ENCODE results near the gene HOXA2. TPM values are rescaled to one million over a fixed set of nuclear protein-coding genes. Genes with fewer than 3 reads are reported as not detected.

HOXA2 gene
- total RNA-seq, 4 donors from 2014 or later: 4.7 to 24.8 (median 8.9) TPM

- Histone ChIP-seq H3K9me3 (no peaks in the 10 kb centered on the region), H3K4me3 (peak overlapping the region; percentile 9 to 82 (median 46)), H3K27me3 (no peaks in the 10 kb centered on the region), H3K36me3 (no peaks in the 10 kb centered on the region), H3K27ac (peak overlapping the region; percentile 47 to 93 (median 78)), H3K4me1 (peaks cover 0 to 30% (median 5%) of the 10 kb centered on the region in 4 donors)
- TF ChIP-seq, protein P1, sequence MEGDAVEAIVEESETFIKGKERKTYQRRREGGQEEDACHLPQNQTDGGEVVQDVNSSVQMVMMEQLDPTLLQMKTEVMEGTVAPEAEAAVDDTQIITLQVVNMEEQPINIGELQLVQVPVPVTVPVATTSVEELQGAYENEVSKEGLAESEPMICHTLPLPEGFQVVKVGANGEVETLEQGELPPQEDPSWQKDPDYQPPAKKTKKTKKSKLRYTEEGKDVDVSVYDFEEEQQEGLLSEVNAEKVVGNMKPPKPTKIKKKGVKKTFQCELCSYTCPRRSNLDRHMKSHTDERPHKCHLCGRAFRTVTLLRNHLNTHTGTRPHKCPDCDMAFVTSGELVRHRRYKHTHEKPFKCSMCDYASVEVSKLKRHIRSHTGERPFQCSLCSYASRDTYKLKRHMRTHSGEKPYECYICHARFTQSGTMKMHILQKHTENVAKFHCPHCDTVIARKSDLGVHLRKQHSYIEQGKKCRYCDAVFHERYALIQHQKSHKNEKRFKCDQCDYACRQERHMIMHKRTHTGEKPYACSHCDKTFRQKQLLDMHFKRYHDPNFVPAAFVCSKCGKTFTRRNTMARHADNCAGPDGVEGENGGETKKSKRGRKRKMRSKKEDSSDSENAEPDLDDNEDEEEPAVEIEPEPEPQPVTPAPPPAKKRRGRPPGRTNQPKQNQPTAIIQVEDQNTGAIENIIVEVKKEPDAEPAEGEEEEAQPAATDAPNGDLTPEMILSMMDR (IDR thresholded peaks at IDR 0.05): no peak
- TF ChIP-seq POLR2A (IDR thresholded peaks at IDR 0.05): peak in 1 of 2 donors; percentile 48
- peak in 2 of 3 donors; percentile 73 to 74 for DNase-seq
Observed at GRCh38 chr7:27098578-27099451, 3.7 kb downstream of the HOXA2 start.

DNA sequence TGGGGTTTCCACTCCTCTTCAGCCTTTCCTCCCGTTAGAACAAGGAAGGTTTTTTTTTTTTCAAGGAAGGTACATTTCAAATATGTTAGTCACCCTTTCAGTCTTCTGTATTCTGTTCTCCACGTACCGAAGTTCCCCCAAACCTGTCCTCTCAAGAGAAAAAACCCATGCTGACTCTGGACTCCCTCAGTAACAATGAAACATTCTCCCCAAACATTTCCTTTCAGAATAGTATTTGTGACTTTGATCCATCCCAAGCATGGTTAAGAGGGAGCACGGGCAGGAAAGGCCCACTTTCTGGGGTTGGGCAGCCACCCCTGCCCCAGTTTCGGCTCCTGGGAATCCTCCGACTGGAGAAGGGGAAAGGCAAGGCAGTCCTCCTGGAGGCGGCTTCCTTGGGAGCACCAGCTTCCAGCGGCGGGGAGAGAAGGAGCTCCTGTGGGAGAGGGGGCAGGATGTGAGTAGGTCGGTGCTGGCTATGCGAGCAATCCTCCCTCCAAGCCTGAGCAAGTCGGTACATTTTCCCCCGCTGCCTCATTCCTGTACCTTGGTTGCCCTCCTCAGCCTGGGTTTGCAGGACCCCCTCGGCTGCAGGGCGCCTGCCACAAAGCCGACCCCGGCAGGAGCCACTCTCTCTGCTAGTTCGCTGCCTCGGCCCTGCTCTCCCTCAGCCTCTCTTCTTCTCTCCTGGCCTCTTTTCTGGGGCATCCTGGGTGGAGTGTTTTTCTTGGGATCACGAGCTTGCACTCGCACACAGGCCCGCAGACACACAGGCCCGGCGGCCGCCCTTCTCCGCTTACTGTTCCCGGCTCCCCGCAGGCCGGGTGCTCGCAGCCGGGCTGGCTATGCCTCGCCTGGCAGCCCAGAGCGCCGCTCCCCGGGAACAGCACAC lies 4.6 kb downstream of the HOXA2 start:
- DNase-seq: peak in 1 of 3 donors; percentile 61
- H3K27ac ChIP-seq: peak overlapping the region; percentile 47 to 93 (median 78)
- TF ChIP-seq, protein P1 (IDR thresholded peaks at IDR 0.05): no peak
- no peak for TF ChIP-seq POLR2A (IDR thresholded peaks at IDR 0.05)
- H3K36me3 ChIP-seq: no peaks in the 10 kb centered on the region
- peaks cover 0 to 30% (median 5%) of the 10 kb centered on the region in 4 donors for H3K4me1 ChIP-seq
- peak overlapping the region; percentile 9 to 82 (median 46) for H3K4me3 ChIP-seq
- no peaks in the 10 kb centered on the region for H3K27me3 ChIP-seq
- no peaks in the 10 kb centered on the region for H3K9me3 ChIP-seq

DNA sequence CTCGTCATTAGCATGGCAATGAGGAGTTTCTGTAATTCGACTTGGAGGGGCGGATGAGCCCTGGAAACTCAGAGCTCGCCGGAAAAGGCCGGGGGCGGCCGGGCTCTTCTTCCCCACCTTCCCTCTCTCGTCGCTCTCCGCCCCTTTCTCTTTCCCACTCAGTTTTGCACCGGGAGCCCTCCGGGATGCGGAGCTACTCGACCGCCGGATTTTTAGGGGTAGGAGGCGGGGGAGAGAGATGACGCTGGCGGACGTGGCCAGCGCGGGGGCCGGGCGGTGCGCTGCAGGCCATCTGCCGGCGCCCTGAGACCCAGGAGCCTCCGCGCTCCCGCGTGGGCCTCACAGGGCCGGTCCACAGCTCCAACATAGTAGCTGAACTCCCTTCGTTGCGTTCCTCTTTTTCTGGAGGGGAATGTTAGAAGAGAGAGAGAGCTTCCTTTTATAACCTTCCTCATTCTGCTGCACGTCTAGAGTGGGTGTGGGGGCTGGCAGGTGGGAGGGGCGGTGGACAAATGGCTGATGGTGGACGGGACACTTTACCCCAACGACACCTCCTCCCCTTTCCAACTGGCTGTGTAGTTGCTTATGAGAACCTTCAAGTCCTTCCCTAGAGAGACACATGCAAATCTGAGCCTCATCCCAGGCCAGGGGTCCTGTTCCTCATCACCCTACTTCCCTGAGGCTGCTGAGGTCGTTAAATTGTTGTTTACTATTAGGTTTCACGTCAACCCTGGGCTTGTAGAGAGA lies 5.5 kb downstream of the HOXA2 start:
- DNase-seq: peak in 1 of 3 donors; percentile 69
- H3K4me1 ChIP-seq: peaks cover 0 to 24% (median 5%) of the 10 kb centered on the region in 4 donors
- no peaks in the 10 kb centered on the region for H3K9me3 ChIP-seq
- H3K27ac ChIP-seq: peak overlapping the region; percentile 74 to 93 (median 82)
- no peaks in the 10 kb centered on the region for H3K36me3 ChIP-seq
- peak overlapping the region; percentile 75 to 87 (median 84) for H3K4me3 ChIP-seq
- peak in 1 of 2 donors; percentile 25 for TF ChIP-seq POLR2A (IDR thresholded peaks at IDR 0.05)
- TF ChIP-seq, protein P1 (IDR thresholded peaks at IDR 0.05): no peak
- no peaks in the 10 kb centered on the region for H3K27me3 ChIP-seq

DNA sequence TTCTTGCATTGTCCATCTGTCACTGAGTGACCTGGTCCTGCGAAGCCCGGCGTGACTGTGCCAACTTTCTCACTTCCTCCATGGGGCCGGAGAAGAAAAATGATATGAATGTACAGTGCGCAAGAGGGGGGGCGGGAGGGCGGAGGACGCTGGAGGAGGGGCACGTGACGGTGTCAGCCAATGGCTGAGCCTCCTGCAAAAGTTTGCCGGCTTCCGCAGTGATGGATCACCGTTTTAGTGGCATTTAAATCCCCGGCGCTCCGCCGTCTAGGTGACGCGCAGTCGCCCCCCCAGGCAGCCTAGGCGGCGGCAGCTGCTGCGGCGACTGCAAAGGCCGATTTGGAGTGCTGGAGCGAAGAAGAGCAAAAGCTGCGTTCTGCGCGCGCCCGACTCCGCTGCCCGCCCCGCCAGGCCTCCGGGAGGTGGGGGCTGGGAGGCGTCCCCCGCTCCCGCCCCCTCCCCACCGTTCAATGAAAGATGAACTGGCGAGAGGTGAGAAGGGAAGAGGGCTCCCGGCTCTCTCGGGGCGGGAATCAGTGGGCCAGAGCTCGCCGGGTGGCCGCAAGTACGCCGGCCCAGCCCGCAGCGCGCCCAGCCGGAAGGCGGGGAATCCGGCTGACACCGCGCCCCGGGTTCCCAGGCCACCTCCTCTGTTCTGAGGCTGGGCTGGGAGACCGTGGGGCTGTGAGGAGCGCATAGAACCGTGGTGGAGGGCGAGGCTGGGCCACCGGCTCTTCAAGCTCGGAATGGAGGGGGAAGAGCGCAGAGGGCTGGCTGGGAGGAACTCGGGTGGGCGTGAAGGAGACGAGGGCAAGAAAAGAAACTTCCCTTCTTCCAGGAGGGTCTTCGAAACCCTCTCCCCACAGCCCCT lies 6.4 kb downstream of the HOXA2 start, which contains the start of gene HOXA1:
Gene HOXA1, minus strand, starts transcription at position 104 of the 871 bp plus-strand sequence. Its CDS starts 88 bp downstream, at position 16.
- TF ChIP-seq, protein P1 (IDR thresholded peaks at IDR 0.05): no peak
- peak; percentile 70 to 90 for TF ChIP-seq POLR2A (IDR thresholded peaks at IDR 0.05)
- peak; percentile 81 to 93 (median 92) for DNase-seq
- Histone ChIP-seq H3K27me3 (no peaks in the 10 kb centered on the region), H3K4me1 (peaks cover 0 to 23% (median 5%) of the 10 kb centered on the region in 4 donors), H3K9me3 (no peaks in the 10 kb centered on the region), H3K27ac (peak within 1 kb of the TSS; percentile 74 to 93 (median 82)), H3K36me3 (no peaks in the 10 kb centered on the region), H3K4me3 (peak within 1 kb of the TSS; percentile 75 to 87 (median 84))

Data from Peyer's patch (tissue), 4 donors.